Stimulated activated CD4-positive, alpha-beta T cell treated with anti-CD3 and anti-CD28 coated beads, TNF-alpha, amount 100 ng/mL, for 4 hours (primary cell): ENCODE results near the gene SLC26A11.
A peak's percentile ranks its signal among the peaks of the same experiment; 100 is the strongest.

Experiments used
- DNase-seq, 3 experiments: peaks; one replicate each; pipeline ENCODE4 v3.0.0-alpha.2; 2020; ENCODE audit warnings: low read depth in 3 of 3

SLC26A11 gene

DNA sequence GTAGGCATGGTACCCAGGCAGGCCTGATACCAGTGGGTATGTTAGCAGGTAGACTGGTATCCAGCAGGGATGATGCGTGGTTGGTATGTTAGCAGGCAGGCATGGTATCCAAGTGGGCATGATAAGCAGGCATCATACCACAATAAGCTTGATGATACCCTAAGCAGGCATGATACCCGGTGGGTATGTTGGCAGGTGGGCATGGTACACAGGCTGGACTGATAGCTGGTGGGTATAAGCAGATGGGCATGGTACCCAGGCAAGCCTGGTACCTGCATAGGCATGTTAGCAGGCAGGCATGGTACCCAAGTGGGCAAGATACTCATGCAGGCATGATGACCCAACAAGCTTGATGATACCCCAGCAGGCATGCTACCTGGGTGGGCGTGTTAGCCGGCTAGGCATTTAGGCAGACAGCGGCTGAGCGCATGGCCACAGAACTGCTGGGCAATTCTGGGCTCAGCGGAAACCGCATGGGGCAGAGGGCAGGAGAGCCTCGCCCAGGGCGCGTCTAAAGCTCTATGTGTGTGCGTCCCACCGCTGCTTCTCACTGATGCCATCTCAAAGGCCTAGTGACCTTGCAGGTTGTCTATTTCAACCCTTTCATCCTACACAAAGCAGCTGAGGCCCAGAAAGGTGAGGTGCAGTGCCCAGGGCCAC is 2.4 kb upstream of the SLC26A11 start:
- DNase-seq, result no peak

DNA sequence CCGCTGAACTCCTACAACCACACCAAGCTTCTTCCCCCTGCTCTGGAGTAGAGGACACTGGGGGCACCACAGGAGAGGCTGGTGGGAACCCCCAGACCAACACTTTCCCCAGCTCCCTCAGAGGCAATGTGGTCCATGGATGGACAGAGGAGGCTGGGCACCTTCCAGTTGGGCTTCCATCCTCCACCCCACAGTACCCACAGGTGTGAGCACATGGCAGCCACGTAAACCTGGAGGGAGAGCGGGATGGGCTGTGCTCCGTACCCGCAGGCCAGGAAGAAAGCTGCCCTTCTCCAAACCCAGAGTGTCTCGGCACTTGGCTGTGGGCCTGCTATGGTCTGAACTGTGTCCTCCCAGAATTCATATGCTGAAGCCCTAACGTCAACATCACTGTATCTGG is 1.8 kb upstream of the SLC26A11 start:
- DNase-seq, result no peak

DNA sequence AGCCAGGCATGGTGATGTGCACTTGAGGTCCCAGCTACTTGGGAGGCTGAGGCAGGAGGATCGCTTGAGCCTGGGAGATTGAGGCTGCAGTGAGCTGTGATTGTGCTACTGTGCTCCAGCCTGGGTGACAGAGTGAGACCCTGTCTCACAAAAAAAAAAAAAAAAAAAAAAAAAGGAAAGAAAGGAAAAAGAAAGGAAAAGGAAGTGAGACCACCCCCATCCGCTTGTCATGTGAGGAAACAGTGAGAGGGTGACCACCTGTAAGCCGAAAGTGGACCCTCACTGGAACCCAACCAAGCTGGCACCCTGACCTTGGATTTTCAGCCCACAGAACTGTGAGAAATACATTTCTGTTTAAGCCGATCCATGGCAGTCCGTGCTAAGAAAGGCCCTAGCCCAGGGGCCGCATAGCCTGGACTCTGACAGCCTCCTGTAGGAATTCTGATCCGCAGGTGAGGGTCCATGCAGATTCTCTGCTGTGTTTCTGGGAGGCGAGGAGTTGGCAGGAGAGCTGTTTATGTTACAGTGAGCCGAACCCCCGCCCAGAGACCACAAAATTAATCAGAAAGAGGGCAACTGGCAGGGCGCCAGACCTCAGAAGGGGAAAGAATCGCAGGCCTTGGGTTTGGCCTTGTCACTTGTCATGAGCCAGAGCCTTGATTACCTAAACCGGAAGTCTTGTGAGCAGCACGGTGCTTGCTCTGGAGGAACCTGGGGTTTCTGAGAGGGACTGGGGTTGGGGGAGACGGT is 1.0 kb upstream of the SLC26A11 start:
- peak; percentile 78 to 91 (median 83) for DNase-seq

DNA sequence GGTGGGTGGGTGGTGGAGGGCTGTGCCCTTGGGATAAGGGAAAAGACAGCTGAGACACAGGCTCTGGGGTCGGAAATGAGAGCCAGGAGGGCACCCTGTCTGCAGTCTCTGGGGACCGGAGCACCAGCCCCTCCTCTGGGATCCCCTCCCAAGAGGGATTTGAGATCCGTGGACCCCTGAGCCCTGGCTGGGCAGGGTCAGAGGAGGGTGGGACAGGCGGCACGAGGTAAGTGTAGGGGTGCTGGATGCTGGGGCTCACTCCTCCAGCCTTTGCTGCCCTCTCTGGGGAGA is 519 bp upstream of the SLC26A11 start:
- no peak for DNase-seq

DNA sequence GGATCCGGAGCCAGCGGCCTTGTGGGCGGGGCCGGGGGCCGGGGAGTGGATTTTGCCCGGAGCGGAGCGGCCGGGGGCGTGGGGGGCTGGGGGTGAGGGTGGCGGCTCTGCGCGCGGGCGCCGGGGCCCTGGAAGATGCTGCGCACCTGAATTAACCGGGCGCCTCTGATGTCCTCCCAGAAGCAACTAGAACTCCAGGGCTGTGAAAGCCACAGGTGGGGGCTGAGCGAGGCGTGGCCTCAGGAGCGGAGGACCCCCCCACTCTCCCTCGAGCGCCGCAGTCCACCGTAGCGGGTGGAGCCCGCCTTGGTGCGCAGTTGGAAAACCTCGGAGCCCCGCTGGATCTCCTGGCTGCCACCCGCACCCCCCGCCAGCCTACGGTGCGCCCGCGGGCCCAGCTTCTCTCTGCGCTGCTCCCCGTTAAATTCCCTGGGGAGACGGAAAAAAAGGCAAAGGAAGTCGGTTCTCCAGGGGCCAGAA is 549 bp downstream of the SLC26A11 start:
- DNase-seq, result no peak

DNA sequence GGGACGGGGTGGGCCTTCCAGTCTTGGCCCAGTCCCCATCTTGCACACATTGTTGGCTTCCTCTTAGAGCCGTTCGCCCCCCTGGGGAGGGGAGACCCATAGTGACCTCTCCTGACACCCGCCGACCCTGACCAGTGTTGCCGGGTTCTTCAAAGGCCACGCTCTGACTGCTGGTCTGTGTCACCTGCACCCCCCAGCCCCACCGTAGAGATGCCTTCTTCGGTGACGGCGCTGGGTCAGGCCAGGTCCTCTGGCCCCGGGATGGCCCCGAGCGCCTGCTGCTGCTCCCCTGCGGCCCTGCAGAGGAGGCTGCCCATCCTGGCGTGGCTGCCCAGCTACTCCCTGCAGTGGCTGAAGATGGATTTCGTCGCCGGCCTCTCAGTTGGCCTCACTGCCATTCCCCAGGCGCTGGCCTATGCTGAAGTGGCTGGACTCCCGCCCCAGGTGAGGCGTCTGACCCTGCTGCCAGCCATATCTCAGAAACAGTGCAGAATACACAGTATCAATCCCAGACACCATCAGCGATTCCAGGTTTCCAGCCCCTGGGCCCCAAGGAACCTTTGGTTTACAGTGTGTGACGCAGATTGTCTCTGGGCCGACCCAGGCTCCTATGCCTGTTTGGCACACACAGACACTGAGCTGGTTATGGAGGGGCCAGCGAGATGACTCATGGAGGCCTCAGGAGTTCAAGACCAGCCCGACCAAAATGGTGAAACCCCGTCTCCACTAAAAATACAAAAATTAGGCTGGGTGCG is 1.3 kb downstream of the SLC26A11 start:
- no peak for DNase-seq

DNA sequence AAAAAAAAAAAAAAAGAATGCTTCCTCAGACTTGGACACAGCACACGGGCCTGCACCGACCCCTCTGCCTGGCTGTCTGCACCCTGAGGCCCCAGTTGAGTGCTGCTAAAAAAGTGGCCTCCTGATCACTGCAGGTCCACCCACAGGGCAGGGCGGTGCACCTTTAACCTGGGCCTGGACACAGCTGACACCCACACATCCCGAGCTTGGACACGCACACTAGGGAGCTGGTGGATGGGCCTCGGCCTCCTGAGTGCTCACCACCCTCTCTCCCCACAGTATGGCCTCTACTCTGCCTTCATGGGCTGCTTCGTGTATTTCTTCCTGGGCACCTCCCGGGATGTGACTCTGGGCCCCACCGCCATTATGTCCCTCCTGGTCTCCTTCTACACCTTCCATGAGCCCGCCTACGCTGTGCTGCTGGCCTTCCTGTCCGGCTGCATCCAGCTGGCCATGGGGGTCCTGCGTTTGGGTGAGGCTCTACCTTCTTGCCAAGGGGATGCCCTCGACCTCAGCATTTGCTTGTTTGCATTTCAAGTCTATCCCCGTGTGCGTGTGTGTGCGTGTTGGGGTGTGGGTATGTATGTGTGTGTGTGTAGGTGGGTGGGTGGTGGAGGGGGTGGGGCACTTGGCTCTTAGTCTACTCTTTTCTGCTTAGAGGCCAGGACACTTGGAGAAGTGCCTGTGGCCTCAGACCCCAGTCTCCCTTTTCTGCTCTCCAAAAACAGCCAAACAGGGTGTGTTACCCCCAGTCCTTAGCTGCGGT is 2.3 kb downstream of the SLC26A11 start:
- DNase-seq, result no peak

DNA sequence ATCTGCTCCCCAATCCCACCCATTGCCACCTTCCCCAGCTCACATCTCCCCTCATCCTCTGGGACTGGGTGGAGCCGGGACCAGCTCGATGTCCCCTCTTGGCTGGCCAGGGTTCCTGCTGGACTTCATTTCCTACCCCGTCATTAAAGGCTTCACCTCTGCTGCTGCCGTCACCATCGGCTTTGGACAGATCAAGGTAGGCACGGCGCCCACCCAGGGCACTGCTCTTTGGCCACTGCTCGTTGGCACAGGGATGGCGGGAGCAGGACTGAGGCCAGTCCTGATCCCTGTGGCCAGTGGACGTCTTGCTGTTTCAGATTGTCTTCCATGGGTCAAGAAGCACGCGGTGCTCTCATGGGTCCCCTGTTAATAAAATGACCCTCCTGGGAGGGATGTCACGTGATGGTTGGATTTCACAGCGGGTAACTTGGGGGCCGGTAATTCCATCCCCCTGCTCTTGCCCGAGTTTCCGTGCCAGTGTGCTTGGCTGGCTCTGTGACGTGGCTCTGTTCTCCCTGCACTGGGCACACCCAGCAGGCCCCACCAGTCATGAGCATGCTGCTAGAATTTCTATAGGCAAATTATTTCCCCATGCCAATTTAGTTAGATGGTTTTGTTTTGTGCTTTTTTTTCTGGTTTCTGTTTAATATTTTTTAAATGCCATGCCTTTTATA is 3.1 kb downstream of the SLC26A11 start:
- no peak for DNase-seq

DNA sequence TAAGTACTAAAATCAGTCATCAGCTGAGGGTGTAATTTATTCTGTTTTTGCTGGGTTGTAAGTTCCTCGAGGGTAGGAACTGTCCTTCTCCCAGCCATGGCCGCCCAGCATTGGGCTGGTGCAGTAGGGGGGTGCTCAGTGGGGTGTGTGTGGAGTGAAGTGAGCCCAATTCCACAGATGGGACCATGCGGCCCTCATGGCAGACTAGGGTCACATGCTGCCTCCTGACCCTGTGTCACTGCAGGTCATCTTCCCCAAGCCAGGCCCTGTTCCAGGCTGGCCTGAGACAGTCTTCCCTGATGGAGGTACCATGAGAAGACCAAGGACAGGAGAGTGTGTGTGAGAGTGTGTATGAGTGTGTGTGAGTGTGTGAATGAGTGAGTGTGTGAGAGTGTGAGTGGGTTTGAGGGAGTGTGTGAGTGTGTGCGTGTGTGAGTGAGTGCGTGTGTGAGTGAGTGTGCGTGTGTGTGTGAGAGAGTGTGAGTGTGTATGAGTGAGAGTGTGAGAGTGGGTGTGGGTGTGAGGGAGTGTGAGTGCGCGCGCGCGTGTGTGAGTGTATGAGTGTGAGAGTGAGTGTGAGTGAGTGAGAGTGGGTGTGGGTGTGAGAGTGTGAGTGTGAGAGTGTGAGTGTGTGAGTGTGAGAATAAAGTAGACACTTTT is 3.7 kb downstream of the SLC26A11 start:
- no peak for DNase-seq

DNA sequence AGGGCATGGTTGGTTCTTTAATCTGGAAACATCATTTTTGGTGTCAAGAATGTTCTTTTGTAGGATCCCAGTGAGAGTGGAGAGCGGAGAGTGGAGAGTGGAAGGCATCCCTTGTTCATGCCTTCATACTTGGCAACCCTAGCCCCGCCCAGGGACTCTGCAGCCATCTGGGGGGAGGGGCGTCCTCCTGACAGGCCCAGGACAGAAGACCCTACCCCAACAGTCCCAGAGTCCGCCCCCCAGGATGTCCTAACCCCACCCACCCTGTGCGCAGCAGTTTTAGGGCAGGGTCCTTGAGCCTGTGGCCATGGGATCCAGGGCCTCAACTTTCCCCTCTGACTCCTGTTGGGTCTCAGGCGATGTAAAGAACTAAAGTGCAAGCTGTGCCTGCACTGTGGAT is 4.5 kb downstream of the SLC26A11 start:
- DNase-seq, result no peak

DNA sequence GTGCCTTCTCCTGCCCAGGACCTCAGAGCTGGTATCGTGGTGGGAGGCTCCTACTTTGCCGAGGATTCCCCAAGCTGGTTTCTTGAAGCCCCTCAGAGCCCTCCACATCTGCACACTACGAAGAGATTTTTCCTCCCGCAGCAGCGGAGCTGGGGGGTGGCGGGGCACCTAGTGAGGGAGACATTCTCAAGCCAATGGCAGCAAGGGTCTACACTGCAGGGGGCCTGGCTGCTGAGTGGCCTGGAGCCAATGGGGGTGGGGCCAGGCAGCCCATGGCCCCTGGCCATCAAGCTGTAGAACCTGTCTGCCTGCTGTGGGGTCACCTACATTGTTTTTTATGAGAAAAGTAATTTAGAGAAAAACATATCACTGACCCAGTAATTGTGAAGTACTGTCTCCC is 5.0 kb downstream of the SLC26A11 start:
- no peak for DNase-seq

DNA sequence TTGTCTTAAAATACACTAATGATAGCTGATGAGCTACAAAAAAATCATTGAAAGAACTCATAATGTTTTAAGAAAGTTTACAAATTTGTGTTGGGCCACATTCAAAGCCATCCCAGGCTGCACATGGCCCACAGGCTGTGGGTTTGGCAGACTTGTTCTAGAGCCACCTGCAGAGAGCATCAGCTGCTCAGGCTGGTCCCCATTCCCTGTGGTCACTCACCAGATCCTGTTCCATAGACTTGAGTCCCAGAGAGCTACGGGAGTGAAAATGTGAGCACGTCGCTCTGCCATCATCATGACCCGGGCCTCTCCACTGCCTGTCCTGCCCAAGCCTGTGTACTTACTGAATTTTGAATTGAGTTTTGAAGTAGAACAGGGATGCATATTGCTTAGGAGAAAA is 6.9 kb downstream of the SLC26A11 start:
- no peak for DNase-seq

DNA sequence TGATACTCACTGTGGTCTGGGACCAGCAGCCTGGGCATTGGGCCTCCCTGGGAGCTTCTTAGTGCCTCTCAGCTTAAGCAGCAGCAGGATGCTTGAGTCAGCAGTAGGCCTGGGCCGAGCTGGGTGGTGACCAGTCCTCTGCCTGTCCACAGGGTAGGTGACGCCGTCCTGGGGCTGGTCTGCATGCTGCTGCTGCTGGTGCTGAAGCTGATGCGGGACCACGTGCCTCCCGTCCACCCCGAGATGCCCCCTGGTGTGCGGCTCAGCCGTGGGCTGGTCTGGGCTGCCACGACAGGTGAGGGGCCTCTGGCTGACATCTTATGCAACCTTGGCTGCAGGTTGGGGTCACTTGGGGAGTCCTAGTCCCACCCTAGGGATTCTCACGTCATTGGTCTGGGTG is 7.4 kb downstream of the SLC26A11 start:
- DNase-seq, result no peak

DNA sequence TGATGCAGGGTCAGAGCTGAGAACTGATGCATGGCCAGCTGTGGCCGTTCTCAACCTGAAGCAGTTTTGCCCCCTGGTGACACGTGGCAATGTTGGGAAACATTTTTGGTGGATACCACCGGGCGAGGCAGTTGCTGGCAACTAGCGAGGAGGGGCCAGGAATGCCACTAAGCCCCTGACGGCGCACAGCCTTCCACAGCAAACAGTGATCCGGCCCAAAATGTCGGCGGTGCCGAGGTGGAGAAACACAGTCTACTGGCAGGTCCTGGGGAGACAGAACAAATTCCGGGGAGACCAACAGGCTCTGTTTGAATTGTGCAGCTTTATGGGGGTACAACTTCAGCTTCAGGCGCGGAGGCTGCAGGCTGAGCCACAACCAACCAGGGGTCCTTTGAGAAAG is 8.2 kb downstream of the SLC26A11 start:
- no peak for DNase-seq

DNA sequence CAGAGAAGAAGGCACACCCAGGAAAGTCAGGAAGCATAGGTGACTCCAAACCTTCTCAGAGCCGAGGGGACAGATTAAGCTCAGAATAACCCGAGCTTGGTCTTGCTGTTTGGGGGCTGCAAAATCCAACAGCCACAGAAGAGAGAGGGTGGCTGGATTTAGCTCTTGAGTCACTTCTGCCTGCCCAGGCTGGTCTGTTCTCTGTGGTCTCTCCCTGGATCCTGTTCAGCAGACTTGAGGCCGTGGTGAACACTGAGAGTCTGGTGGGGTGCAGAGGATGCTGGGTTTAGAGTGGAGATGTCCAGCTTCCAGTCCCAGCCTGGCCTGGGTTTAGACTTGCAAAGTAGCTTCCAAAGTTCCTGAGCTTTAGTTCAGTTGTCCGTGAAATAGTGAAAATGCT is 8.8 kb downstream of the SLC26A11 start:
- no peak for DNase-seq

DNA sequence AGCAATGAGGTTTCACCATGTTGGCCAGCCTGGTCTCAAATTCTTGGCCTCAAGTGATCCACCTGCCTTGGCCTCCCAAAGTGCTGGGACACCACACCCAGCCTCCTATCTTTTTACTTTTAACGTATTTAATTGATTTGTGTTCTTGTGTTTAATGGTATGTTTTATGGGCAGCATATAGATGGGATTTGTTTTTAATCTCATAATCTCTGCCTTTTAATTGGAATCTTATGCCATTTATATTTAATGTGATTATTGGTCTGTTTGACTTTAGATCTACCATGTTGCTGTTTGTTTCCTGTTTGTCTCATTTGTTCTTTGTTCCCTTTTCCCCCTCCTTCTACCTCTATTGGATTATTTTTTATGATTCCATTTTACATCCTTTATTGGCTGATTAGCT is 12.2 kb downstream of the SLC26A11 start:
- no peak for DNase-seq

DNA sequence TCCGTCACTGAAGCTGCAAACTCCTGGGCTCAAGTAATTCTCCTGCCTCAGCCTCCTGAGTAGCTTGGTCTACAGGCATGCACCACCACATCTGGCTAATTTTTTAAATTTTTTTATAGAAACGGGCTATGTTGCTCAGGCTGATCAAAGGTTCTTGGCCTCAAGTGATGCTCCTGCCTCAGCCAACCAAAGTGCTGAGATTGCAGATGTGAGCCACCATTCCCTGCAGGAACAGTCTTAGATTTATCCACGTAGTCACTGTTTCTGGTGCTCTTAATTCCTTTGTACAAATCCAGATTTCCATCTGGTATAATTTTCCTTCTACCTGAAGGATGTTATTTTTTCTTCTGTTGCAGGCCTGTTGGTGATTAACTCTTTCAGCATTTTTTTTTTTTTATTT is 13.0 kb downstream of the SLC26A11 start:
- no peak for DNase-seq

DNA sequence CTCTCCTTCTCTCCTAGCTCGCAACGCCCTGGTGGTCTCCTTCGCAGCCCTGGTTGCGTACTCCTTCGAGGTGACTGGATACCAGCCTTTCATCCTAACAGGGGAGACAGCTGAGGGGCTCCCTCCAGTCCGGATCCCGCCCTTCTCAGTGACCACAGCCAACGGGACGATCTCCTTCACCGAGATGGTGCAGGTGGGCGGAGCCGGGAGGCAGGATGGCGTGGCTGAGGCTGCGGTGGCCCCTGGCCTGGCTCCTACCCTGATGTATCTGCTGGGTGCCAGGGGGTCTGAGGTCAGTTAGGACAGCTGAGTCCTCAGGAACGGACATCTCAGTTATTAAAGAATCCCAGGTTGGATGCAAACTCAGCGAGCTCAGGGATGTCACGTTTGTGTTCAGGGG is 16.7 kb downstream of the SLC26A11 start:
- DNase-seq, result no peak

DNA sequence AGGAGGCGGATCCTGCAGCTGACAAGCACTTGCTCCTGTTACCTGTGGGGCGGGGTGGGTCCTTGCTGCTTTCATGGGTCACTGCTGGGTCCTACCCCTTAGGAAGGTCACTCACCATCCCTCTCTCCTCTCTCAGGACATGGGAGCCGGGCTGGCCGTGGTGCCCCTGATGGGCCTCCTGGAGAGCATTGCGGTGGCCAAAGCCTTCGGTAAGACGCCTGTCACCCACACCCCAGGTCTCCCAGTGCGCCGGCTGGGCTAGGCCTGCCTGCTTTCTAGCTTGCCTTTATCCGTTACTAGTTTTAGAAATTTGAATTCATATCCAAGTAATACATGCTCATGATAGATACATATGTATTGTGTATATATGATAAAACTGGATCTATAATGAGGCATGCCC is 17.2 kb downstream of the SLC26A11 start:
- no peak for DNase-seq

DNA sequence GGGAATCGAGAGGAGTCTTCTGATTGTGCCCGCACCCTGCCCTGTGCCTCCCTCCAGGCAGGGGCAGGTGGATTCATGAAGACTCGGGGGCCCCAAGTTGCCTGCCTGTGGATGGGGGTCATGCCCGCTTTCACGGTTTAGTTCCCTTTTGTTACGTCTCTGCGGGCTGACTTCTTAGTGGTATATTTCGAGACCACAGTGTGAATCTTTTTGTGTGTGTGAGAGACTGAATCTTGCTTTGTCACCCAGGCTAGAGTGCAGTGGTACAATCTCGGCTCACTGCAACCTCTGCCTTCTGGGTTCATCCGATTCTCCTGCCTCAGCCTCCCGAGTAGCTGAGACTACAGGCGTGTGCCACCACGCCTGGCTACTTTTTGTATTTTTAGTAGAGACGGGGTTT is 22.3 kb downstream of the SLC26A11 start:
- DNase-seq, result no peak
